Ishikawa (cell line): ENCODE data around the gene EP400.

Experiments
- CEBPB ChIP-seq: IDR thresholded peaks from 2 replicates; pipeline ENCODE4 v1.6.1; 2012
- EGR1 ChIP-seq: IDR thresholded peaks from 2 replicates; pipeline ENCODE4 v1.6.1; 2012
- EP300 ChIP-seq: IDR thresholded peaks from 2 replicates; pipeline ENCODE4 v1.6.1; 2012; ENCODE audit warnings: borderline replicate concordance
- FOXM1 ChIP-seq: IDR thresholded peaks from 2 replicates; pipeline ENCODE4 v1.6.1; 2012; ENCODE audit warnings: low read depth, borderline replicate concordance
- TCF12 ChIP-seq: IDR thresholded peaks from 2 replicates; pipeline ENCODE4 v1.6.1; 2012; ENCODE audit warnings: low read depth
- YY1 ChIP-seq: IDR thresholded peaks from 2 replicates; pipeline ENCODE4 v1.6.1; 2012; ENCODE audit warnings: low read depth
- ZBTB7A ChIP-seq: IDR thresholded peaks from 2 replicates; pipeline ENCODE4 v1.6.1; 2012; ENCODE audit warnings: low read depth
- TF ChIP-seq, protein P1 (sequence below): IDR thresholded peaks from 2 replicates; pipeline ENCODE4 v1.6.1; 2012
- TF ChIP-seq, protein P2 (sequence below): IDR thresholded peaks from 2 replicates; pipeline ENCODE4 v1.6.1; 2012; ENCODE audit warnings: low read depth, mild to moderate bottlenecking

GRCh38 chr12:132026061-132026795, 76.5 kb downstream of the EP400 start:
- TF ChIP-seq, protein P1, sequence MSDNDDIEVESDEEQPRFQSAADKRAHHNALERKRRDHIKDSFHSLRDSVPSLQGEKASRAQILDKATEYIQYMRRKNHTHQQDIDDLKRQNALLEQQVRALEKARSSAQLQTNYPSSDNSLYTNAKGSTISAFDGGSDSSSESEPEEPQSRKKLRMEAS, result no peak
- no peak for TF ChIP-seq ZBTB7A
- no peak for TF ChIP-seq TCF12
- no peak for TF ChIP-seq EP300
- TF ChIP-seq, protein P2, sequence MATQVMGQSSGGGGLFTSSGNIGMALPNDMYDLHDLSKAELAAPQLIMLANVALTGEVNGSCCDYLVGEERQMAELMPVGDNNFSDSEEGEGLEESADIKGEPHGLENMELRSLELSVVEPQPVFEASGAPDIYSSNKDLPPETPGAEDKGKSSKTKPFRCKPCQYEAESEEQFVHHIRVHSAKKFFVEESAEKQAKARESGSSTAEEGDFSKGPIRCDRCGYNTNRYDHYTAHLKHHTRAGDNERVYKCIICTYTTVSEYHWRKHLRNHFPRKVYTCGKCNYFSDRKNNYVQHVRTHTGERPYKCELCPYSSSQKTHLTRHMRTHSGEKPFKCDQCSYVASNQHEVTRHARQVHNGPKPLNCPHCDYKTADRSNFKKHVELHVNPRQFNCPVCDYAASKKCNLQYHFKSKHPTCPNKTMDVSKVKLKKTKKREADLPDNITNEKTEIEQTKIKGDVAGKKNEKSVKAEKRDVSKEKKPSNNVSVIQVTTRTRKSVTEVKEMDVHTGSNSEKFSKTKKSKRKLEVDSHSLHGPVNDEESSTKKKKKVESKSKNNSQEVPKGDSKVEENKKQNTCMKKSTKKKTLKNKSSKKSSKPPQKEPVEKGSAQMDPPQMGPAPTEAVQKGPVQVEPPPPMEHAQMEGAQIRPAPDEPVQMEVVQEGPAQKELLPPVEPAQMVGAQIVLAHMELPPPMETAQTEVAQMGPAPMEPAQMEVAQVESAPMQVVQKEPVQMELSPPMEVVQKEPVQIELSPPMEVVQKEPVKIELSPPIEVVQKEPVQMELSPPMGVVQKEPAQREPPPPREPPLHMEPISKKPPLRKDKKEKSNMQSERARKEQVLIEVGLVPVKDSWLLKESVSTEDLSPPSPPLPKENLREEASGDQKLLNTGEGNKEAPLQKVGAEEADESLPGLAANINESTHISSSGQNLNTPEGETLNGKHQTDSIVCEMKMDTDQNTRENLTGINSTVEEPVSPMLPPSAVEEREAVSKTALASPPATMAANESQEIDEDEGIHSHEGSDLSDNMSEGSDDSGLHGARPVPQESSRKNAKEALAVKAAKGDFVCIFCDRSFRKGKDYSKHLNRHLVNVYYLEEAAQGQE, result no peak
- no peak for TF ChIP-seq CEBPB
- no peak for TF ChIP-seq EGR1
- TF ChIP-seq YY1, result no peak
- TF ChIP-seq FOXM1, result no peak
